ENCODE data around the gene GTF3C4.

Gene GTF3C4

DNA sequence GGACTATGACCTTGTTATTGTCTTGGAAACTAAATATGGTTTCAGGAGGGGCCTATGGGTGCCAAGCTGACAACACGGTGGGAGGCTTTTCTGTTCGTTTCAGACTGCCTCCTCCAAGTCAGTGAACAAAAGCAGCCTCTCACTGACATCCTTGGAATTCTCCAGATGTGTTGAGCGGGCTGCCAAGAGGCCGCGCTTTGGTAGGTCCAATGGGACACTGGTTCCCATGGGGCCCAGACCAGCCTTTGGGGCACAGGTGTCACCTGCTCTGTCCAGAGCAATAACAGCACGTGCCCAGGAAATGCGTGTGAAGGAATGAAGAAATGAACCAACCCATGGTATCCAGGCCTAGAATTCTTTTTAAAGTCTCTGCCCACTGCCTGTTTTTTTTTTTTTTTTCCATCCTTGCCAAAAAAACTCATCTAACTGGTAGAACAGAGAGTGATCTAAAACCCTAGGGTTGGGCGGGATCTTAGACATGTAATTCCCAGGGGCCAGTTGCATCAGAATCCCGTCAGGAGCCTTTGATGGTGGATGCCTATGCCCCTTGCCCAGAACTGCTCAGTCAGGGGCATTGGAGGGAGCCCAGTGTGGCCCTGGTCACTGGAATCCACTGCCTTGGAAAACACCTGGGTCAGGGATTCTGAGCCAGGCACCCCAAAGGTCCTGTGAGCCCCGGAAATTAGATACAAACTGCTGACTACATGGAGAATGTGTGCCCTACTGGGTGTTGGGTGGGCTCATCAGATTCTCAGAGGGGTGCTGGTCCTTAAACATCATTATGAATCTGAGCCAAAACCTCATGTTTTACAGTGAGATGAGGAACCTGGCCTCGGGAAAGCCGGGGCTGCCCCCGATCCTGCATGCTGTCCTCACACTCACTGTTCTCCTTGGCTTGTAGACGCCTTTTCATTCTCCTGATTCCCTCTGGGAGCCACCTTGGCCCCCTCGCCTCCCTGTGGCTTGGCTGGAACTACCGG lies 60.1 kb downstream of the GTF3C4 start:
- Histone ChIP-seq H3K36me3 (ENCODE audit: control insufficient read depth, insufficient read depth, low read length) (no peaks in the 10 kb centered on the region), H3K27ac (ENCODE audit: low read depth, low read length) (no peak overlapping the region), H3K27me3 (ENCODE audit: control insufficient read depth, insufficient read depth, low read length) (no peaks in the 10 kb centered on the region; the same call in 1 of the 2 replicates), H3K9me3 (ENCODE audit: control insufficient read depth, insufficient read depth, low read length) (no peaks in the 10 kb centered on the region), H3K9ac (ENCODE audit: low read depth, low read length) (no peak overlapping the region), H3K4me1 (ENCODE audit: control insufficient read depth, insufficient read depth, low read length) (no peaks in the 10 kb centered on the region), H3K4me3 (ENCODE audit: low read depth, low read length) (no peak overlapping the region)

DNA sequence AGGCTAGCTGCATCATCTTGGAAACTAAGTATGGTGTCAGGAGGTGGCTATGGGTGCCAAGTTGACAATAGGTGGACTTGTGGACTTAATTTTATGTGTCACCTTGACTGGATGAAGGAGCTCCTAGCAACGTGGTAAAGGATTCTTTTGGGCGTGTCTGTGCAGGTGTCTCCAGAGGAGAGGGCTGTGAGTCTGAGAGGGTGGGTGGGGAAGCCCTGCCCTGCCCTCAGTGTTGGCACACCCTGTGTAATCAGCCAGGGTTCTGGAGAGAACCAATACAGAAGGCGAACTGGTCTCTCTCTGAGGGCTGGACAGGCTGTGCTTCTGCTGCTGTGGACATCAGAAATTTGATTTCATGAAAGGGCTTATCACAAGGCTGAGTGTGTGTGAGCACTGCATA lies 61.0 kb downstream of the GTF3C4 start:
- Histone ChIP-seq H3K9ac (ENCODE audit: low read depth, low read length) (no peak overlapping the region), H3K4me3 (ENCODE audit: low read depth, low read length) (no peak overlapping the region), H3K27me3 (ENCODE audit: control insufficient read depth, insufficient read depth, low read length) (no peaks in the 10 kb centered on the region; the same call in 1 of the 2 replicates), H3K27ac (ENCODE audit: low read depth, low read length) (no peak overlapping the region), H3K9me3 (ENCODE audit: control insufficient read depth, insufficient read depth, low read length) (no peaks in the 10 kb centered on the region), H3K36me3 (ENCODE audit: control insufficient read depth, insufficient read depth, low read length) (no peaks in the 10 kb centered on the region), H3K4me1 (ENCODE audit: control insufficient read depth, insufficient read depth, low read length) (no peaks in the 10 kb centered on the region)

DNA sequence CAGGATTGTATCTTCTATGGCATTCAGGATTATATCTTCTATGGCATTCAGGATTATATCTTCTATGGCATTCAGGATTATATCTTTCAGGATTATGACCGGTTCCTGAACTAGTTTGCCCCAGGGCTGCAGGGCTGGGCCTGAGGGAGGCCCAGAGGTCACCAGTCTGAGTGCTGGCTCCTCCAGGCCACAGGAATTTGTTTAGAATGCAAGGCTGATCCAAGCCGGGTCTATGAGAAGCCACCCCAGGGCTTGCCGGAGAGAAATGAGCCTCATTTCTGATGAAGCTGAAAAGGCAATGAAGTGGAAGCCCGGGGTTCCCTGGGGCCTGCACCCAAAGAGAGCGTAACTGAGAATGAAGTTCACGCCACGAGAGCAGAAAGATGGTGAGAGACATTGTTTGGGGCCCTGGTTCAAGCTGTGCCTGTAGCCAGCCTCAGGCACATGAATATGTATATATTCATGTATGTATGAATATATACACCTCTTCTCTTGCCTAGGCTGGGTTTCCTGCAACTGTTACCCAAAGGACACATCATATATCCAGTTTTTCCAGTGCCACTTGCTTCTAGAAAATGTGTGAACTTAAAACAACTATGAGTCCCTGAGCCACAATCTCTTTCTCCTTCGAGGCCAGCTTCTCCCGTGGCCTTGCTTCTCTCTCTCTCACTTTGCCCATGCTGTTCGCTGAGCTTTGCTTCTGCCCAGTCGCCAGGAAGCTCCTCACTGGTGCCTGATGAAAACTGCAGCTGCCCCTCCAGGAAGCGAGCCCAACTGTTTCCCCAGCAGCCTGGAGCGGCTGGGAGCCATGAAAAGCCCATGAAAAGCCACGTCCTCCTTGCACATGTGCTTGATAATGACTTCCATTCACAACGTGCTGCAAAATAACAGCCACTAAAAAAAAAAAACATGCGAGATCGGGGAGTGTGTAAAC lies 62.3 kb downstream of the GTF3C4 start:
- Histone ChIP-seq H3K9ac (ENCODE audit: low read depth, low read length) (no peak overlapping the region), H3K4me3 (ENCODE audit: low read depth, low read length) (no peak overlapping the region), H3K27ac (ENCODE audit: low read depth, low read length) (no peak overlapping the region), H3K36me3 (ENCODE audit: control insufficient read depth, insufficient read depth, low read length) (no peaks in the 10 kb centered on the region), H3K27me3 (ENCODE audit: control insufficient read depth, insufficient read depth, low read length) (no peaks in the 10 kb centered on the region), H3K4me1 (ENCODE audit: control insufficient read depth, insufficient read depth, low read length) (no peaks in the 10 kb centered on the region), H3K9me3 (ENCODE audit: control insufficient read depth, insufficient read depth, low read length) (no peaks in the 10 kb centered on the region)

DNA sequence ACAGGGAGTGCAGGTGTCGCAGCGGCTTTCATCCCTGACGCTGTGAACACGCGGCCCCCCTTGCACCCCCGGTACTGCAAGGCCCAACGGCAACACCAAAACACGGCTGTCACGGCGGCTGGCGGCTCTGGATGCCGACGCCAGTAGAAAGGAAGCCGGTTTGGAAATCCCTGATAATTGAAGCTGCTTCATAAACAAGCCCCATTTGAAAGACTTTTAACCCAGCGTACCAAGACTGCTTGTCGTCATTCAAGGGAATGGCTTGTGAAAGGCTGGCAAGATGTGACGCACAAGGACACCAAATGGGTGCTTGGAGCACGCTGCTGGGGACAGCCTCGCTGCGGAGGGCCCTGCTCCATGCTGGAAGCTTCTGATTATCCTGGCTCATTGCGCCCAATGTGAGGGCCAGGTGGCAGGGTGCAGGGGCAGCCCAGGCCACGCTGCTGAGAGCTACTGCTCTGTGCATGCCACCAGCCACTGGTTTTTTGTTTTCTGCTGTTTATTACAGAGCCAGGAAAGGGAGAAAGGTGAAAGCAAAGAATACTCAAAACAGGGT lies 63.1 kb downstream of the GTF3C4 start:
- no peaks in the 10 kb centered on the region for H3K27me3 ChIP-seq (ENCODE audit: control insufficient read depth, insufficient read depth, low read length)

DNA sequence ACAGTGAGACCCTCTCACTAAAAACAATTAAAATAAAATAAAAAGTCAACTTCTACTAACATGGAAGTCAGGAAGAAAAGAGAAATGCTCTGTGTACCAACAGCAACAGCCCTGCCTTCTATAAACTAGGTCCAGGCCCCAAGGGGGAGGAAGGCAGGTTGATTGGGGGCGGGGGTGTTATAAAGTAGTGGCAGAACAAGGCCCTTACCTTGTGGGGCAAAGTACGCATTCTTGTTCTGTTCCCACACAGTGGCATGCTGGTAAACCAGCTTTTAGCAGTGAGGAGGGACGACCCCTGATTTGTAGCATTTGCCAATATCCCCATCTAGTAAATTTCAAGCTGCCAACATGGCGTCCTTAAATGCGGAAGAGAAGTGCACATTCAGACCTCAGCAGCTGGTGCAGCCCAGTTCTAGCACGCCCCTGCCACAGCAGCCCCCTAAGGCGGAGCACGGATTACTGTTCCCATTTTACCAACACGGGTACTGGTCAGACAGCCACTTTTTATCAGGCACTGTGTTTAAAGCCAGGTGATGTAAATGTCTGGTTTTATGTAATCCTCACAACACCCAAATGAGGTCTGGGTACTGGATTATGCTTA lies 69.5 kb downstream of the GTF3C4 start:
- no peaks in the 10 kb centered on the region for H3K9me3 ChIP-seq (ENCODE audit: control insufficient read depth, insufficient read depth, low read length)
- peaks cover 29% of the 10 kb centered on the region for H3K27me3 ChIP-seq (ENCODE audit: control insufficient read depth, insufficient read depth, low read length)
- no peak overlapping the region for H3K9ac ChIP-seq (ENCODE audit: low read depth, low read length)
- H3K4me1 ChIP-seq (ENCODE audit: control insufficient read depth, insufficient read depth, low read length) = peaks cover 24% of the 10 kb centered on the region
- no peak overlapping the region for H3K27ac ChIP-seq (ENCODE audit: low read depth, low read length)
- H3K4me3 ChIP-seq (ENCODE audit: low read depth, low read length) = no peak overlapping the region
- no peaks in the 10 kb centered on the region for H3K36me3 ChIP-seq (ENCODE audit: control insufficient read depth, insufficient read depth, low read length)

More for the DNA sequence above, 63.1 kb downstream of the GTF3C4 start:
- no peak overlapping the region for H3K9ac ChIP-seq (ENCODE audit: low read depth, low read length)
- no peaks in the 10 kb centered on the region for H3K4me1 ChIP-seq (ENCODE audit: control insufficient read depth, insufficient read depth, low read length)
- no peak overlapping the region for H3K4me3 ChIP-seq (ENCODE audit: low read depth, low read length)
- no peak overlapping the region for H3K27ac ChIP-seq (ENCODE audit: low read depth, low read length)
- no peaks in the 10 kb centered on the region for H3K36me3 ChIP-seq (ENCODE audit: control insufficient read depth, insufficient read depth, low read length)
- no peaks in the 10 kb centered on the region for H3K9me3 ChIP-seq (ENCODE audit: control insufficient read depth, insufficient read depth, low read length)

DNA sequence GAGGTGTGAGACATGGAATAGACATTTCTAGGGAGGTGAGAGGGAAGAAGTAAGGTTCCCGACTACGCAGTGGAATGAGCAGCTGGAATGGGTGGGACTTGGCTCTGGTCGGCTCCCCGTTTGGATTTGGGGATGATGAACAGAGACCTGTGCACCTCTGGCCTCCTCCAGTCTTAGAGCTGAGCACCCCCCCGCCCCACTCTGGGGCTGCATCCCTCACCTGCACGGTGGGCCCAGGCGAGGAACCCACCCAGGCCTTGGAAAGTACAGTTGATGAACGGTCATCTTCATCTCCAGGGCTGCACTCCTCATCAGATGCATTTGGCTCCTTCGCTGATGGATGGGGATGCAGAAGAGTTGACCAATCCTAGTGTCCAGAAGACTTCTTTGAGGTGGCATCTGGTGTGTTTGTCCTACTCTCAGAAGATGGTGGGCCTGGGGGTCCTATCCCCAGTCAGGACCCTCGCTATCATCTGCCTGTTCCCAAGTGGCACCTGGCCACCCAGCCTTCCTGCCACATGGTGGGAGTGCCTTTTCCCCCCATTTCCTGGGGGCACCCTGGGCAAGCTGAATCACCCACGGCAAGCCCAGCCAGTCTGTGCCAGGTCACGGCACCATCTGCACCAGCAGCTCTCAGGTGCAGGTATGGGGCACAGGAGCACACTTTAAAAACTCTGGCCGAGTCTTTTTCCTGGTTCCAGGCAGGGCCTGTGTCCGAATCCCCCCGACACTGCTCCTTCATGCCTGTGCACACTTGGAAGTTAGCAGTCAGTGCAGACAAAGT lies 70.5 kb downstream of the GTF3C4 start:
- peaks cover 39% of the 10 kb centered on the region for H3K27me3 ChIP-seq (ENCODE audit: control insufficient read depth, insufficient read depth, low read length)
- no peak overlapping the region for H3K4me3 ChIP-seq (ENCODE audit: low read depth, low read length)
- no peaks in the 10 kb centered on the region for H3K36me3 ChIP-seq (ENCODE audit: control insufficient read depth, insufficient read depth, low read length)
- H3K9me3 ChIP-seq (ENCODE audit: control insufficient read depth, insufficient read depth, low read length) = no peaks in the 10 kb centered on the region
- H3K27ac ChIP-seq (ENCODE audit: low read depth, low read length) = no peak overlapping the region
- peaks cover 33% of the 10 kb centered on the region for H3K4me1 ChIP-seq (ENCODE audit: control insufficient read depth, insufficient read depth, low read length)
- H3K9ac ChIP-seq (ENCODE audit: low read depth, low read length) = no peak overlapping the region

DNA sequence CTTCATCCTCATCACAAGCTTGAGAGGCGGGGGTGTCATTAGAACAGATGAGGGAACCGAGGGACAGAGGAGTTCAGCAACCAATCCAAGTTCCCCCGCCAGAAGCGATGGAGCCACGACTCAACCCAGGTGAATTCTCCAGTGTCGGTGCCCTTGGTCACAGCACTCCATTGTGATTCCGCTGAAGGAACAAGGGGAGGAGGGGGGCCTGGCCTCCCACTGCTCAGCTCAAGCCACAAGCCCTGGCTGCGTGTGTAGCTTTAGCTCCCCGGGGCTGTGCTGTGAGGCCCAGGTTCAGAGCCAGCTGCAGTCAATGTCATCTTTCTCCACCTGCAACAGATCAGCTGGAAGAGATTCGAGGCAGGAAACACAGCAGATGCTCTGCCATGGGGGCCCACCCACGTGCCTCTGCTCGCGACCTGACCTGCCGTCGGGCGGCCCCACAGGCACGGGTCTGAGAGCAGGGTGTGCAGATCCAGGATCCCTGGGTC lies 72.6 kb downstream of the GTF3C4 start:
- H3K27me3 ChIP-seq (ENCODE audit: control insufficient read depth, insufficient read depth, low read length) = peaks cover 51% of the 10 kb centered on the region
- H3K9me3 ChIP-seq (ENCODE audit: control insufficient read depth, insufficient read depth, low read length) = no peaks in the 10 kb centered on the region
- peaks cover 34% of the 10 kb centered on the region for H3K4me1 ChIP-seq (ENCODE audit: control insufficient read depth, insufficient read depth, low read length)
- no peak overlapping the region for H3K27ac ChIP-seq (ENCODE audit: low read depth, low read length)
- no peak overlapping the region for H3K9ac ChIP-seq (ENCODE audit: low read depth, low read length)
- H3K4me3 ChIP-seq (ENCODE audit: low read depth, low read length) = no peak overlapping the region
- H3K36me3 ChIP-seq (ENCODE audit: control insufficient read depth, insufficient read depth, low read length) = no peaks in the 10 kb centered on the region

DNA sequence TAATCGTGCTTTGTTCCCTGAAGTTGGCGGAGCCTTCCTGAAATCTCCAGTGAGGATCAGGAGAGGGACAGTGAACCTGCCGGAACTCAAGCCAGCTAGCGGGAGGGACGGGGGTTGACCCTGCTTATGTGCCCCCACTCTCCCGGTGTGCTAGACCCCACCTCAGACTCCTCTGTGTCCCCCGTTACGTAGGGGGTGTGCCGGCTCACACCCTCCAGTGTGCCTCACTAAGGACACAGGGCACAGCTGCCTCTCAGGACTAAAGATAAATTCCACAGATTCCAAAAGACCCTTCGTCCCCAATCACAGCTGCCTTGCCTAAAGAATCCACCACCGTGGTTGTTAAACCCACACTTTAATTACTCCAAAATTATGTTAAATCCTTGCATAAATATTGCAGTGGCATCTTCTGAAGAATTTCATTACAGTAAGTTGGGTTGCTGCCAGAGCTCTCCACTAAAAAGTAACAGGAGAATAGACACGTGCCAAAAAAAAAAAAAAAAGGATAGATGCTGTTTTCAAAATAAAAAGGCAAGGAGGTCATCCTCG lies 73.7 kb downstream of the GTF3C4 start:
- no peak overlapping the region for H3K9ac ChIP-seq (ENCODE audit: low read depth, low read length)
- H3K27ac ChIP-seq (ENCODE audit: low read depth, low read length) = no peak overlapping the region
- H3K4me3 ChIP-seq (ENCODE audit: low read depth, low read length) = no peak overlapping the region
- peaks cover 51% of the 10 kb centered on the region for H3K27me3 ChIP-seq (ENCODE audit: control insufficient read depth, insufficient read depth, low read length)
- no peaks in the 10 kb centered on the region for H3K36me3 ChIP-seq (ENCODE audit: control insufficient read depth, insufficient read depth, low read length)
- no peaks in the 10 kb centered on the region for H3K9me3 ChIP-seq (ENCODE audit: control insufficient read depth, insufficient read depth, low read length)
- H3K4me1 ChIP-seq (ENCODE audit: control insufficient read depth, insufficient read depth, low read length) = peaks cover 34% of the 10 kb centered on the region

Data from HUES48 (cell line).